ENCODE results near the gene MPRIP. TPM values are rescaled to one million over a fixed set of nuclear protein-coding genes. Genes with fewer than 3 reads are reported as not detected.

The MPRIP gene
- total and polyA plus RNA-seq, 10 donors = 52.3 to 309 (median 131) TPM

DNA sequence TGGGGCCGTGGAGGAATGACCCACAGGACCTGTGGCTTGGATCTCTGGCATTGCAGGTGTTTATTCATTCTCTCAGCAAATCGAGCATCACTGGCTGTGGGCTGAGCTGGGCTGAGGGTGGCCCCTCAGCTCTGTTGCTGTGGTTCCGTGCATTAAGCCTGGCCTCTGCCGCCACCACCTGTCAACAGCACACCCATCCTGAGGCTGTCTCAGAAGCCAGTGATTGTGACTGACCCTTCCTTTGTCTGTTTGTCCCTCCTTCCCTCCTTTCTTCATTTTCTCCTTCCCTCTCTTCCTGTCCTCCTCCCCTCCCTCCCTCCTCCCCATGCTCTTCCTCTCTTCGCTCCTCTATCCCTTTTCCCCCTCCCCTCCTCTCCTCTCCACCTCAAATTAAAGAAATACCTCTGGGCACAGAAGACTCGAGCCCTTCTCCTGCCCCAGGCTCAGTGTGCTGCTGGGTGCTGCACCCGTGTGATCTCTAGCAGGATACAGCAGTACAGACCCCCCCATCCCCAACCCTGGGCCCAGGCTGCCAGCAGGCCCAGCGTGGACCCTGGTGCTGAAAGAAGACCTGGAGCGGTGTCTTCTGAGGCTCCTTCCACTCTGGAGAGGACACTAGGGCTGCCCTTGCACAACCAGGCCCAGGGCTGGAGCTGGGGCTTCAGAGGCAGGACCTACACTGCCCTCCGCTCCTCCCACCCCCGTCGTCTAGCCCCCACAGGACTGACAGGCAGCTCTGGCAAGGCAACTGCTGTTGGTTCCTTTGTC lies 88.0 kb downstream of the MPRIP start:
- H3K27me3 ChIP-seq (replicated peaks in 1 of 7) = no peaks in the 10 kb centered on the region
- no peak for TF ChIP-seq POLR2AphosphoS5 (IDR thresholded peaks at IDR 0.05)
- no peak for TF ChIP-seq CTCF (IDR thresholded peaks at IDR 0.05 in 8 of 11, conservative IDR thresholded peaks at IDR 0.05 in 3 of 11)
- TF ChIP-seq POLR2A (IDR thresholded peaks at IDR 0.05) = no peak
- WGBS, 5 donors = 81 to 89% (median 88%) methylated on average over 12 of the region's 12 CpGs
- no peak for DNase-seq
- H3K27ac ChIP-seq = no peak overlapping the region
- intact Hi-C loops (cut with DNase I; ENCODE audit: low total_unique reads) = no loop called here
- H3K9me3 ChIP-seq = no peaks in the 10 kb centered on the region
- H3K36me3 ChIP-seq = peaks cover 0 to 91% (median 70%) of the 10 kb centered on the region in 6 donors
- H3K4me3 ChIP-seq = no peak overlapping the region
- H3K4me1 ChIP-seq = peaks cover 7 to 47% (median 24%) of the 10 kb centered on the region in 6 donors

DNA sequence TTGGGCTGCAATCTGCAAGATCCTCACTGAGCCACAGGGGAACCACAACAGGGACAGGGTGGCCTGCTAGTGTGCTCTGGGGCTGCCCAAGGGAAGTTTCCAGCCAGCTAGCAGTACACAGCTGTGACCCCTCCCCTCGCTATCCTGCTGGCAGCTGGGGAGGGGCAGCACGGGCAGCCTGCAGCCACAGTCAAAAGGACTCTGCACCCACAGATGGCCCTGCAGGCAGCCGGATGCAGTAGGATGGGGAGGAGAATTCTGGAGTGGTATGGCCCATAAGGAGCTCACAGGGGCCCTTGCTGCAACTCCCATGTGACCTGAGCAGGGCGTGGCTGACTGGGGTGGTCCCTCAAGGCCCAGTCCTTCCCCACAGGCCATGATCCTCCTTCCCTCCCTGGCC lies 89.6 kb downstream of the MPRIP start:
- peaks cover 0 to 31% (median 8%) of the 10 kb centered on the region in 6 donors for H3K4me1 ChIP-seq
- H3K27me3 ChIP-seq (replicated peaks in 1 of 7) = no peaks in the 10 kb centered on the region
- H3K27ac ChIP-seq = no peak overlapping the region
- no peak for TF ChIP-seq POLR2A (IDR thresholded peaks at IDR 0.05)
- no peak for TF ChIP-seq POLR2AphosphoS5 (IDR thresholded peaks at IDR 0.05)
- TF ChIP-seq CTCF (IDR thresholded peaks at IDR 0.05 in 8 of 11, conservative IDR thresholded peaks at IDR 0.05 in 3 of 11) = no peak
- intact Hi-C loops (cut with DNase I; ENCODE audit: low total_unique reads) = no loop called here
- H3K36me3 ChIP-seq = peaks cover 0 to 100% (median 84%) of the 10 kb centered on the region in 6 donors
- no peak overlapping the region for H3K4me3 ChIP-seq
- WGBS, 5 donors = 82 to 92% (median 87%) methylated on average over 2 to 4 of the region's 4 CpGs
- no peaks in the 10 kb centered on the region for H3K9me3 ChIP-seq
- DNase-seq = no peak

DNA sequence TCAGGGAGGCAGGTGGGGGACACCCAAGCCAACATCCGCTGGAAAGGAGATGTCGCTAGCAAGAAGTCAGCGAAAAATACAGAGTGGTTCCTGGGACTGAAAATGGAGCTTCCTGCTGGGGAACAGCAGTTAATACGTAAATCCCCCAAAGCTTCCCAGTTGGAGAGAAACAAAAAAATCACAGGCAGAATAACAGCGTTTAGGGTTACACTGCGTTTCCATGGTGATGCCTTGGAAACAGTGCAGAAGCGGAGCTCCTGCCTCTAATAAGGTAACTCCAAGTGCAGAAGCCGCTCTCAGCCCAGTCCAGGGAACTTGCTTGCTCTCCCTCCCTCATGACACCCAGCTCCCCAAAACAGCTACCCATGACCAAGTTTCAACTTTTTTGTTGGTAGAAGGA lies 90.5 kb downstream of the MPRIP start:
- no peaks in the 10 kb centered on the region for H3K27me3 ChIP-seq (replicated peaks in 1 of 7)
- no peak for DNase-seq
- no peaks in the 10 kb centered on the region for H3K9me3 ChIP-seq
- H3K4me3 ChIP-seq = no peak overlapping the region
- H3K27ac ChIP-seq = no peak overlapping the region
- TF ChIP-seq POLR2A (IDR thresholded peaks at IDR 0.05) = no peak
- intact Hi-C loops (cut with DNase I; ENCODE audit: low total_unique reads) = no loop called here
- peaks cover 0 to 100% (median 84%) of the 10 kb centered on the region in 6 donors for H3K36me3 ChIP-seq
- WGBS, 5 donors = 93 to 98% (median 94%) methylated on average over 8 of the region's 8 CpGs
- H3K4me1 ChIP-seq = peaks cover 0 to 22% (median 2%) of the 10 kb centered on the region in 6 donors

GRCh38 chr17:17134051-17134956 lies 92.0 kb downstream of the MPRIP start:
- Histone ChIP-seq H3K4me1 (peaks cover 0 to 8% (median 0%) of the 10 kb centered on the region in 6 donors), H3K27me3 (replicated peaks in 1 of 7) (no peaks in the 10 kb centered on the region), H3K36me3 (peaks cover 3 to 100% (median 91%) of the 10 kb centered on the region in 6 donors), H3K4me3 (no peak overlapping the region), H3K9me3 (no peaks in the 10 kb centered on the region), H3K27ac (no peak overlapping the region)
- 88 to 93% (median 91%) methylated on average over 11 to 14 of the region's 14 CpGs for WGBS, 5 donors
- TF ChIP-seq CTCF (IDR thresholded peaks at IDR 0.05 in 8 of 11, conservative IDR thresholded peaks at IDR 0.05 in 3 of 11) = no peak
- no peak for TF ChIP-seq POLR2A (IDR thresholded peaks at IDR 0.05)
- TF ChIP-seq POLR2AphosphoS5 (IDR thresholded peaks at IDR 0.05) = no peak
- DNase-seq = no peak
- intact Hi-C loops (cut with DNase I; ENCODE audit: low total_unique reads) = no loop called here
